K562 (cell line): ENCODE data around the gene DAAM1. TPM values are rescaled to one million over a fixed set of nuclear protein-coding genes. Genes with fewer than 3 reads are reported as not detected.
A peak's percentile ranks its signal among the peaks of the same experiment; 100 is the strongest.

Experiments
- ARID2 ChIP-seq: fragments of 450-650 bp; IDR thresholded peaks from 2 replicates; pipeline ENCODE4 v1.6.1; 2017; ENCODE audit warnings: antibody characterized with exemption, mild to moderate bottlenecking
- CBFA2T2 ChIP-seq: fragments of 450-650 bp; conservative IDR thresholded peaks from 2 replicates; pipeline ENCODE4 v1.6.1; 2017; ENCODE audit warnings: mild to moderate bottlenecking
- DNMT1 ChIP-seq: fragments of 450-650 bp; IDR thresholded peaks from 2 replicates; pipeline ENCODE4 v1.6.1; 2016; ENCODE audit warnings: antibody characterized with exemption, mild to moderate bottlenecking
- ETV1 ChIP-seq: fragments of 450-650 bp; conservative IDR thresholded peaks from 2 replicates; pipeline ENCODE4 v1.6.1; 2016; ENCODE audit warnings: missing genetic modification characterization, control low read depth, low read depth, missing compliant biosample characterization
- HDAC2 ChIP-seq: fragments of 450-650 bp; IDR thresholded peaks from 2 replicates; pipeline ENCODE4 v1.6.1; 2016; ENCODE audit warnings: mild to moderate bottlenecking
- MCM2 ChIP-seq: fragments of 450-650 bp; IDR thresholded peaks from 2 replicates; pipeline ENCODE4 v1.6.1; 2017; ENCODE audit warnings: low read depth, mild to moderate bottlenecking
- MYC ChIP-seq, 2 experiments: fragments of 250-450 bp in 1 of 2; sonication (Bioruptor Pico) in 1 of 2; IDR thresholded peaks; 2 replicates each; pipeline versions ENCODE4 v1.5.1 to v1.6.1; 2012 to 2021; ENCODE audit warnings: low read depth in 2 of 2, borderline replicate concordance in 1 of 2, improper control_type of control experiment in 1 of 2, low read length in 1 of 2, mild to moderate bottlenecking in 1 of 2, moderate library complexity in 1 of 2
- SIX5 ChIP-seq, 2 experiments: IDR thresholded peaks; 2 replicates each; pipeline ENCODE4 v1.6.1; 2011; ENCODE audit warnings: low read length in 2 of 2, borderline replicate concordance in 1 of 2, low read depth in 1 of 2, mild to moderate bottlenecking in 1 of 2, moderate library complexity in 1 of 2; ENCODE audit not compliant: insufficient read depth in 1 of 2
- STAG1 ChIP-seq: sonication (generic); formaldehyde crosslinking; IDR thresholded peaks from 2 replicates; pipeline ENCODE4 v1.5.0; 2020; ENCODE audit warnings: missing genetic modification reagents, borderline replicate concordance
- TEAD4 ChIP-seq, 2 experiments: sonication (generic) in 1 of 2; formaldehyde crosslinking in 1 of 2; IDR thresholded peaks; 2 replicates each; pipeline versions ENCODE4 v1.6.1 to v1.8.0; 2012 to 2022; ENCODE audit warnings: borderline replicate concordance in 1 of 2, inconsistent platforms in 1 of 2, low read length in 1 of 2, mild to moderate bottlenecking in 1 of 2, missing genetic modification reagents in 1 of 2
- ZFP1 ChIP-seq: fragments of 450-650 bp; formaldehyde crosslinking; IDR thresholded peaks from 2 replicates; pipeline ENCODE4 v1.4.0; 2020; ENCODE audit warnings: mild to moderate bottlenecking, mixed read lengths
- ZNF165 ChIP-seq: fragments of 250-450 bp; sonication (Bioruptor Pico); IDR thresholded peaks from 2 replicates; pipeline ENCODE4 v1.4.0; 2020; ENCODE audit warnings: borderline replicate concordance
- ZNF174 ChIP-seq: fragments of 250-450 bp; sonication (Bioruptor Pico); IDR thresholded peaks from 2 replicates; pipeline ENCODE4 v1.4.0; 2020; ENCODE audit warnings: mild to moderate bottlenecking
- ZNF239 ChIP-seq: fragments of 250-450 bp; sonication (Bioruptor Pico); IDR thresholded peaks from 2 replicates; pipeline ENCODE4 v1.4.0; 2020; ENCODE audit warnings: mild to moderate bottlenecking
- polyA plus RNA-seq, 8 experiments: library from polyadenylated mRNA; depleted of rRNA in 4 of 8; stranded (reverse) in 5 of 8; unstranded in 3 of 8; fragments of >200 nt; fragmentation: Nextera tagmentation in 2 of 8; fragmentation: Illumina TruSeq in 1 of 8; extraction: Ambion mirVana in 2 of 8; extraction: Trizol in 1 of 8; gene quantifications; 2 replicates each; pipeline versions ENCODE4 v1.2.1 to v1.2.3, GENCODE V29; 2011 to 2014; ENCODE audit warnings: inconsistent platforms in 1 of 8, missing spikeins in 1 of 8
- total RNA-seq, 7 experiments: library from RNA; depleted of rRNA in 6 of 7; stranded (reverse); fragments of >200 nt in 6 of 7; fragmentation: Illumina TruSeq in 2 of 7; extraction: Trizol in 2 of 7; gene quantifications; 2 replicates each; pipeline versions ENCODE4 v1.2.1 to v1.2.3, GENCODE V29; 2011 to 2021; ENCODE audit warnings: low replicate concordance in 1 of 7
- TF ChIP-seq, protein P1 (sequence below), 2 experiments: fragments of 250-450 bp in 1 of 2; fragments of 450-650 bp in 1 of 2; sonication (Bioruptor Pico) in 1 of 2; IDR thresholded peaks; 2 replicates each; pipeline versions ENCODE4 v1.6.1 to v1.8.0; 2016 to 2021; ENCODE audit warnings: mild to moderate bottlenecking in 2 of 2, moderate library complexity in 2 of 2, missing compliant biosample characterization in 1 of 2, missing genetic modification characterization in 1 of 2
- TF ChIP-seq, protein P2 (sequence below): sonication (generic); formaldehyde crosslinking; IDR thresholded peaks from 2 replicates; pipeline ENCODE4 v1.8.0; 2022; ENCODE audit warnings: mild to moderate bottlenecking, missing genetic modification reagents
- TF ChIP-seq, protein P3 (sequence below): sonication (generic); formaldehyde crosslinking; IDR thresholded peaks from 2 replicates; pipeline ENCODE4 v1.9.0; 2022; ENCODE audit warnings: mild to moderate bottlenecking, missing genetic modification reagents

The DAAM1 gene
- total and polyA plus RNA-seq, 9 of the 15 experiments (the other 6 are each of a cell fraction or from before 2014, with no cell fraction given): 3.6 to 11.6 (median 6.7) TPM

DNA sequence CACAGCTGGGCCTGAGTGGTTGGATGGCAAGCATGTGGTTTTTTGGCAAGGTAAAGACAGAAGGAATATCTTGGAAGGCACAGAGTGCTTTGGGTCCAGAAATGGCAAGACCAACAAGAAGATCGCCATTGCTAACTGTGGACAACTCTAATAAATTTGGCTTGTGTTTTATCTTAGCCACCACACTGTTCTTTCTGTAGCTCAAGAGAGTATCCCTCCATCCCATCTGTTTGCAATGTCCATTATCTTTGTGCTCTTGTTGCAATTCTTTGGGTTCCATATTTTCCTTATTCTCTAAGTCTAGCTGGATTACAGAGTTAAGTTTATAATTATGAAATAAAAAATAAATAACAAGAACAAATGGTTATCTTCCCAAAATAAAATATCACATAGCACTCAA lies 6.7 kb upstream of the DAAM1 start (continued):
- TF ChIP-seq, protein P1, sequence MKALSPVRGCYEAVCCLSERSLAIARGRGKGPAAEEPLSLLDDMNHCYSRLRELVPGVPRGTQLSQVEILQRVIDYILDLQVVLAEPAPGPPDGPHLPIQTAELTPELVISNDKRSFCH (CRISPR knock-in tag; IDR thresholded peaks at IDR 0.05): no peak
- TF ChIP-seq, protein P1 (tag; IDR thresholded peaks at IDR 0.05): no peak
- TF ChIP-seq, protein P2, sequence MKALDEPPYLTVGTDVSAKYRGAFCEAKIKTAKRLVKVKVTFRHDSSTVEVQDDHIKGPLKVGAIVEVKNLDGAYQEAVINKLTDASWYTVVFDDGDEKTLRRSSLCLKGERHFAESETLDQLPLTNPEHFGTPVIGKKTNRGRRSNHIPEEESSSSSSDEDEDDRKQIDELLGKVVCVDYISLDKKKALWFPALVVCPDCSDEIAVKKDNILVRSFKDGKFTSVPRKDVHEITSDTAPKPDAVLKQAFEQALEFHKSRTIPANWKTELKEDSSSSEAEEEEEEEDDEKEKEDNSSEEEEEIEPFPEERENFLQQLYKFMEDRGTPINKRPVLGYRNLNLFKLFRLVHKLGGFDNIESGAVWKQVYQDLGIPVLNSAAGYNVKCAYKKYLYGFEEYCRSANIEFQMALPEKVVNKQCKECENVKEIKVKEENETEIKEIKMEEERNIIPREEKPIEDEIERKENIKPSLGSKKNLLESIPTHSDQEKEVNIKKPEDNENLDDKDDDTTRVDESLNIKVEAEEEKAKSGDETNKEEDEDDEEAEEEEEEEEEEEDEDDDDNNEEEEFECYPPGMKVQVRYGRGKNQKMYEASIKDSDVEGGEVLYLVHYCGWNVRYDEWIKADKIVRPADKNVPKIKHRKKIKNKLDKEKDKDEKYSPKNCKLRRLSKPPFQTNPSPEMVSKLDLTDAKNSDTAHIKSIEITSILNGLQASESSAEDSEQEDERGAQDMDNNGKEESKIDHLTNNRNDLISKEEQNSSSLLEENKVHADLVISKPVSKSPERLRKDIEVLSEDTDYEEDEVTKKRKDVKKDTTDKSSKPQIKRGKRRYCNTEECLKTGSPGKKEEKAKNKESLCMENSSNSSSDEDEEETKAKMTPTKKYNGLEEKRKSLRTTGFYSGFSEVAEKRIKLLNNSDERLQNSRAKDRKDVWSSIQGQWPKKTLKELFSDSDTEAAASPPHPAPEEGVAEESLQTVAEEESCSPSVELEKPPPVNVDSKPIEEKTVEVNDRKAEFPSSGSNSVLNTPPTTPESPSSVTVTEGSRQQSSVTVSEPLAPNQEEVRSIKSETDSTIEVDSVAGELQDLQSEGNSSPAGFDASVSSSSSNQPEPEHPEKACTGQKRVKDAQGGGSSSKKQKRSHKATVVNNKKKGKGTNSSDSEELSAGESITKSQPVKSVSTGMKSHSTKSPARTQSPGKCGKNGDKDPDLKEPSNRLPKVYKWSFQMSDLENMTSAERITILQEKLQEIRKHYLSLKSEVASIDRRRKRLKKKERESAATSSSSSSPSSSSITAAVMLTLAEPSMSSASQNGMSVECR (CRISPR knock-in tag): no peak
- TF ChIP-seq ETV1 (tag) (no peak), ZNF174 (CRISPR knock-in tag) (no peak), HDAC2 (no peak), ARID2 (no peak), ZFP1 (CRISPR knock-in tag) (no peak), STAG1 (CRISPR knock-in tag) (no peak), MCM2 (no peak), ZNF239 (CRISPR knock-in tag) (no peak), TEAD4 (IDR thresholded peaks at IDR 0.05; ENCODE audit: low read length) (peak; percentile 57), TEAD4 (CRISPR knock-in tag; IDR thresholded peaks at IDR 0.05; ENCODE audit: borderline replicate concordance) (no peak), CBFA2T2 (peak; percentile 59), MYC (IDR thresholded peaks at IDR 0.05; ENCODE audit: low read depth, low read length) (no peak), MYC (CRISPR knock-in tag; IDR thresholded peaks at IDR 0.05; ENCODE audit: borderline replicate concordance, low read depth) (no peak), ZNF165 (CRISPR knock-in tag) (no peak), SIX5 (IDR thresholded peaks at IDR 0.05; ENCODE audit: borderline replicate concordance in 1 of 2, insufficient read depth in 1 of 2, low read depth in 1 of 2, low read length in 2 of 2) (no peak), DNMT1 (no peak)
- TF ChIP-seq, protein P3, sequence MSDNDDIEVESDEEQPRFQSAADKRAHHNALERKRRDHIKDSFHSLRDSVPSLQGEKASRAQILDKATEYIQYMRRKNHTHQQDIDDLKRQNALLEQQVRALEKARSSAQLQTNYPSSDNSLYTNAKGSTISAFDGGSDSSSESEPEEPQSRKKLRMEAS: no peak
